Gastroesophageal sphincter (tissue), 3 donors: ENCODE measurements around the gene CYP4F11.
"Not testable (repeated sequence)": the region's sequence is repeated elsewhere in the genome, so short reads cannot be mapped to it uniquely, and the experiment has no call there.

ENCODE experiments used
- CTCF ChIP-seq, 4 experiments: fragments of 200-600 bp in 2 of 4; fragments of 450-650 bp in 2 of 4; sonication (generic) in 1 of 4; IDR thresholded peaks; one replicate each; pipeline ENCODE4 v1.5.1; 2017 to 2019; ENCODE audit warnings: antibody characterized with exemption in 4 of 4, mild to moderate bottlenecking in 2 of 4, moderate library complexity in 2 of 4
- POLR2A ChIP-seq, 2 donors: fragments of 450-650 bp; IDR thresholded peaks; one replicate each; pipeline ENCODE4 v1.6.1; 2017; ENCODE audit warnings: antibody characterized with exemption in 2 of 2, mild to moderate bottlenecking in 2 of 2, moderate library complexity in 1 of 2
- POLR2AphosphoS5 ChIP-seq: sonication (generic); formaldehyde crosslinking; IDR thresholded peaks from one replicate; pipeline ENCODE4 v1.6.1; 2017; ENCODE audit warnings: antibody characterized with exemption

- TF ChIP-seq CTCF (IDR thresholded peaks at IDR 0.05); POLR2AphosphoS5; POLR2A (IDR thresholded peaks at IDR 0.05): not testable (repeated sequence)
Measured at GRCh38 chr19:15900032-15900431, 34.3 kb downstream of the CYP4F11 start.
